GM23338 (cell line): Measurements from ENCODE around the gene RIPK4. TPM values are rescaled to one million over a fixed set of nuclear protein-coding genes. Genes with fewer than 3 reads are reported as not detected.

Experiments
- ATAC-seq: fragments of 200-7000 bp; cut with Tn5 transposase; 3 replicates; pipeline ENCODE4 v1.9.1; 2020
- DNase-seq: peaks from one replicate; pipeline ENCODE4 v3.0.0-alpha.2; 2015; ENCODE audit warnings: low spot score
- H2AFZ ChIP-seq: fragments of 200-600 bp; sonication (generic); 2 replicates; pipeline ENCODE4 v1.8.0; 2016; ENCODE audit warnings: antibody characterized with exemption, mild to moderate bottlenecking, moderate library complexity
- H3F3A ChIP-seq: fragments of 200-600 bp; sonication (generic); replicated peaks from 2 replicates; pipeline ENCODE4 v1.8.0; 2017; ENCODE audit warnings: antibody characterized with exemption, mixed run types, low read depth
- H3K27ac ChIP-seq: fragments of 200-600 bp; sonication (generic); 2 replicates; pipeline ENCODE4 v1.6.1; 2016; ENCODE audit warnings: low read depth
- H3K27me3 ChIP-seq: fragments of 200-600 bp; sonication (generic); 2 replicates; pipeline ENCODE4 v1.8.0; 2016; ENCODE audit warnings: mild to moderate bottlenecking, mixed run types, moderate library complexity; ENCODE audit not compliant: insufficient read depth
- H3K36me3 ChIP-seq: fragments of 200-600 bp; sonication (generic); 2 replicates; pipeline ENCODE4 v1.8.0; 2016; ENCODE audit warnings: mild to moderate bottlenecking; ENCODE audit not compliant: insufficient read depth
- H3K4me1 ChIP-seq: fragments of 200-600 bp; sonication (generic); 2 replicates; pipeline ENCODE4 v1.8.0; 2016; ENCODE audit warnings: mild to moderate bottlenecking, moderate library complexity; ENCODE audit not compliant: insufficient read depth
- H3K4me2 ChIP-seq: fragments of 200-600 bp; sonication (generic); 2 replicates; pipeline ENCODE4 v1.7.1; 2017; ENCODE audit warnings: mixed run types
- H3K4me3 ChIP-seq: fragments of 200-600 bp; sonication (generic); 2 replicates; pipeline ENCODE4 v1.6.1; 2016; ENCODE audit warnings: mixed run types
- H3K79me2 ChIP-seq: fragments of 200-600 bp; sonication (generic); replicated peaks from 2 replicates; pipeline ENCODE4 v1.8.0; 2017; ENCODE audit warnings: mild to moderate bottlenecking; ENCODE audit not compliant: insufficient read depth
- H3K9me2 ChIP-seq: fragments of 200-600 bp; sonication (generic); 2 replicates; pipeline ENCODE4 v1.8.0; 2017; ENCODE audit not compliant: insufficient read depth
- H4K20me1 ChIP-seq: fragments of 200-600 bp; sonication (generic); replicated peaks from 2 replicates; pipeline ENCODE4 v1.8.0; 2017; ENCODE audit warnings: mild to moderate bottlenecking; ENCODE audit not compliant: insufficient read depth
- H3K27ac Mint-ChIP-seq: 2 replicates; pipeline ENCODE4 v1.8.0; 2020; ENCODE audit warnings: inconsistent platforms, mild to moderate bottlenecking, moderate library complexity, mixed read lengths
- H3K27me3 Mint-ChIP-seq: 3 replicates; pipeline ENCODE4 v1.8.0; 2022; ENCODE audit warnings: low read depth, mild to moderate bottlenecking, moderate library complexity, mixed read lengths, inconsistent platforms; ENCODE audit not compliant: insufficient read depth, poor library complexity
- H3K36me3 Mint-ChIP-seq: 3 replicates; pipeline ENCODE4 v1.8.0; 2021; ENCODE audit warnings: low read depth, mild to moderate bottlenecking, inconsistent platforms, moderate library complexity, mixed read lengths
- H3K4me1 Mint-ChIP-seq: 3 replicates; pipeline ENCODE4 v1.8.0; 2020; ENCODE audit warnings: mild to moderate bottlenecking, inconsistent platforms, mixed read lengths
- H3K4me3 Mint-ChIP-seq: 3 replicates; pipeline ENCODE4 v1.8.0; 2021; ENCODE audit warnings: moderate library complexity, mild to moderate bottlenecking, inconsistent platforms, mixed read lengths
- H3K9me3 Mint-ChIP-seq: 3 replicates; pipeline ENCODE4 v1.8.0; 2020; ENCODE audit warnings: moderate library complexity, mild to moderate bottlenecking, inconsistent platforms, mixed read lengths
- CTCF ChIP-seq, 2 experiments: fragments of 200-600 bp in 1 of 2; sonication (generic) in 1 of 2; conservative IDR thresholded peaks; 2 replicates each; pipeline versions ENCODE4 v1.5.1 to v1.6.1; 2016 to 2017; ENCODE audit warnings: antibody characterized with exemption in 2 of 2, low read depth in 2 of 2, mild to moderate bottlenecking in 2 of 2, moderate library complexity in 1 of 2
- EZH2 ChIP-seq: fragments of 200-600 bp; sonication (generic); IDR thresholded peaks from one replicate; pipeline ENCODE4 v1.8.0; 2017; ENCODE audit warnings: antibody characterized with exemption, mild to moderate bottlenecking, low read depth; ENCODE audit not compliant: unreplicated experiment
- POLR2AphosphoS5 ChIP-seq: IDR thresholded peaks from 2 replicates; pipeline ENCODE4 v1.6.1; 2016; ENCODE audit warnings: antibody characterized with exemption, low read depth
- ZNF114 ChIP-seq: fragments of 250-450 bp; sonication (Bioruptor Pico); IDR thresholded peaks from 2 replicates; pipeline ENCODE4 v1.5.0; 2020; ENCODE audit warnings: mild to moderate bottlenecking, moderate library complexity
- ZNF462 ChIP-seq: fragments of 250-450 bp; sonication (Bioruptor Pico); IDR thresholded peaks from 2 replicates; pipeline ENCODE4 v1.5.0; 2020; ENCODE audit warnings: mild to moderate bottlenecking, moderate library complexity
- polyA plus RNA-seq: library from polyadenylated mRNA; unstranded; fragments of >200 nt; fragmentation: Nextera tagmentation; extraction: Ambion mirVana; gene quantifications from 2 replicates; pipeline ENCODE4 v1.2.1, GENCODE V29; 2016
- total RNA-seq: library from RNA; depleted of rRNA; stranded (reverse); fragments of >200 nt; shearing (Covaris generic); gene quantifications from 2 replicates; pipeline ENCODE4 v1.2.3, GENCODE V29; 2014

The RIPK4 gene
- total and polyA plus RNA-seq, 2 experiments from 2014 or later: 2.5 to 9.9 TPM

GRCh38 chr21:41763996-41764395 is 2.9 kb downstream of the RIPK4 start:
- Histone ChIP-seq H3K36me3 (no peaks in the 10 kb centered on the region; the same call in 1 of the 2 replicates), H3K4me3 (peak overlapping the region; percentile 57), H3K4me1 (peaks cover 68% of the 10 kb centered on the region), H3K4me2 (peak overlapping the region; percentile 93), H3K79me2 (peaks cover 41% of the 10 kb centered on the region), H3K27ac (no peak overlapping the region), H3K27me3 (peaks cover 90% of the 10 kb centered on the region), H3F3A (peaks cover 3% of the 10 kb centered on the region; the same call in 1 of the 2 replicates), H2AFZ (no peak overlapping the region), H4K20me1 (peaks cover 21% of the 10 kb centered on the region), H3K9me2 (no peaks in the 10 kb centered on the region)
- H3K27ac Mint-ChIP-seq: no peak overlapping the region
- peak overlapping the region; percentile 17; the same call in 1 of the 3 replicates for H3K4me3 Mint-ChIP-seq
- TF ChIP-seq POLR2AphosphoS5 (no peak), ZNF114 (CRISPR knock-in tag) (no peak), CTCF (conservative IDR thresholded peaks at IDR 0.05; ENCODE audit: low read depth in 2 of 2) (no peak), ZNF462 (CRISPR knock-in tag) (no peak), EZH2 (no peak)
- no peak for ATAC-seq
- 0 out of 3 replicates have a peak, but pooled peaks cover 2% of the 10 kb centered on the region for H3K9me3 Mint-ChIP-seq
- peaks cover 75% of the 10 kb centered on the region for H3K4me1 Mint-ChIP-seq
- DNase-seq: no peak
- H3K27me3 Mint-ChIP-seq: peaks cover 87% of the 10 kb centered on the region
- no peaks in the 10 kb centered on the region; the same call in 2 of the 3 replicates for H3K36me3 Mint-ChIP-seq
